Measurements from ENCODE around the gene ATP13A2. TPM values are rescaled to one million over a fixed set of nuclear protein-coding genes. Genes with fewer than 3 reads are reported as not detected.

The ATP13A2 gene
- total RNA-seq, 2 donors from 2014 or later: 22.2 to 23.8 TPM

DNA sequence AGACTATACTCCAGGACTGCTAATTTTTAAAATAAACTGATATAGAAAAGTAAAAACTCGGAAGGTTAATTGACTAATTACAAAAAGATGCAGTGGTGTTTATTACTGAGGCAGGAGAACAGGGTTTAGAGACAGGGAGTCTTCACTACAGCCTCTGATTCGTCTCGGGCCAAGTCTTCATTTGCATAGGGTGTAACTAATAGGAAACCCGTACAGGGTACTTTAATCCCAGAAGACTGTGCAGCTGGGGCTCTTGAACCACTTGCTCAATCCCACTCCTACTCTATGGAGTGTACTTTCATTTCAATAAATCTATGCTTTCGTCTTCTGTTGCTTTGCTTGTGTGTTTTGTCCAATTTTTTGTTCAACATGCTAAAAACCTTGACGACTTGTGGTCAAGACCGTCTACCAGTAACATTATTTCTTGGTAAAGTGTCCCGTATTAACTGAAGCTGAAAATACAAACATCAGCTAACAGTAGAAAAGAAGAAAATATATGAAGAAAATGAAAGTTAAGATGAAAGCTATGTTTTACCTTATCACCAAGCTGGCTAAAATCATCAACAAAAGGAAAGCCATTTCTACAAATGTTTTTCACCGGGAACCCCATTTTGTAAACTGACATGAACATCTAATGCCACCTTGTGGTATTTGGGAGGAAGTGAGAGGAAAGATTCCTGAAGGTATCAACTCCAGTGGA is 34.1 kb upstream of the ATP13A2 start:
- ATAC-seq (replicated peaks in 1 of 2) (no peak), DNase-seq (no peak)
- H3K27ac Mint-ChIP-seq: peak overlapping the region; percentile 39
- peaks cover 2 to 9% of the 10 kb centered on the region in 2 donors for H3K36me3 Mint-ChIP-seq (ENCODE audit: insufficient read depth in 2 of 2)
- no peaks in the 10 kb centered on the region for H3K27me3 Mint-ChIP-seq (ENCODE audit: low read depth)
- H3K4me1 Mint-ChIP-seq (ENCODE audit: low read depth): peaks cover 4% of the 10 kb centered on the region
- H3K9me3 Mint-ChIP-seq: no peaks in the 10 kb centered on the region
- peak overlapping the region in 1 of 2 donors; percentile 0 for H3K4me3 Mint-ChIP-seq

DNA sequence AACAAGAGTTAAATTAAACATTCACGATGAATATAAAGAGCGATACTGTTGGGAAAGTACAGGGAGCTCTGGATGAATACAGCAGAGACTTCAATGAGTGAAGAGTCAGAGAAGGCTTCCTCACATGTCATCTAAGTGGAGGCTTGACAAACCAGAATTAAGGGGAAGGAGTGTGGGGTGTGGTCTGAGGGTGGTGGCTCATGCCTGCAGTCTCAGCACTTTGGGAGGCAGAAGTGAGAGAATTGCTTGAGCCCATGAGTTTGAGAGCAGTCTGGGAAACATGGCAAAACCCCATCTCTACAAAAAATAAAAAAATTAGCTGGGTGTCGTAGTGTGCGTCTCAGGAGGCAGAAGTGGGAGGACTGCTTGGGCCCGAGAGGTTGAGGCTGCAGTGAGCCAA is 33.4 kb upstream of the ATP13A2 start:
- ATAC-seq (replicated peaks in 1 of 2): peak in 1 of 2 donors; percentile 30
- H3K4me3 Mint-ChIP-seq: no peak overlapping the region
- peaks cover 4% of the 10 kb centered on the region for H3K4me1 Mint-ChIP-seq (ENCODE audit: low read depth)
- H3K9me3 Mint-ChIP-seq: no peaks in the 10 kb centered on the region
- H3K27me3 Mint-ChIP-seq (ENCODE audit: low read depth): no peaks in the 10 kb centered on the region
- peak overlapping the region; percentile 26 for H3K27ac Mint-ChIP-seq
- peaks cover 2 to 9% of the 10 kb centered on the region in 2 donors for H3K36me3 Mint-ChIP-seq (ENCODE audit: insufficient read depth in 2 of 2)
- DNase-seq: no peak

DNA sequence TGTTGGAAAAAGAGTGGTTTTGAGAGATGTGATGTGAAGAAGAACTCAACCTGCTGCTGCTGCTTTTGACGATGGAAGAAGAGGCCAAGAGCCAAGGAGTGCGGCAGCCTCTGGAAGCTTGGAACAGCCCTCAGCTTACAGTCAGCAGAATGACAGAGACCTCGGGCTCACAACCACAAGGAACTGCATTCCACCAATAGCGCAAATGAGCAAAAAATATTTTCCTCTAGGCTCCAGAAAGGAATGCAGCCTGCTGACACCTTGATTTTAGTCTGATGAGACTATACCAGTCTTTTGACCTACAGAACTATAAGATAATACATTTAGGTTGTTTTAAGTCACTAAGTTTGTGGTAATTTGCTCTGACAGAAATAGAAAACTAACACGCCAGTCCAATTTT is 31.9 kb upstream of the ATP13A2 start:
- H3K36me3 Mint-ChIP-seq (ENCODE audit: insufficient read depth in 2 of 2): peaks cover 2 to 9% of the 10 kb centered on the region in 2 donors
- H3K27ac Mint-ChIP-seq: no peak overlapping the region
- H3K4me1 Mint-ChIP-seq (ENCODE audit: low read depth): peaks cover 4% of the 10 kb centered on the region
- DNase-seq (no peak), ATAC-seq (replicated peaks in 1 of 2) (no peak)
- H3K9me3 Mint-ChIP-seq: no peaks in the 10 kb centered on the region
- no peak overlapping the region for H3K4me3 Mint-ChIP-seq
- H3K27me3 Mint-ChIP-seq (ENCODE audit: low read depth): no peaks in the 10 kb centered on the region

DNA sequence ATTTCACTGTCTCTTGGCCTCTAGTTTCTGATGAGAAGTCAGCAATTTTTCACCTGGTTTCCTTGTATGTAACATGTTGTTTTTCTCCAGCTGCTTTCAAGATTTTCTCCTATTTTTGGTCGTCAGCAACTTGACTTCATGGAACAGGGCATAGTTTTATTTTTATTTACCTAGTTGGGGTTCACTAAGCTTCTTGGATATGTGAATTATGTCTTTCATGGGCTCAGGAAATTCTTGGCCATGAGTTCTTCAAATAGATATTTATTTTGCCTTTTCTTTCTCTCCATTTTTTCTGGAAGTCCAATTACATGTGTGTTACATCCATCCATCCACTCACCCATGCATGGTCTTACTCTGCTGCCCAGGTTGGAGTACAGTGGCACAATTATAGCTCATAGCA is 28.4 kb upstream of the ATP13A2 start:
- Mint-ChIP-seq H3K4me3 (no peak overlapping the region), H3K27ac (peak overlapping the region; percentile 70), H3K4me1 (ENCODE audit: low read depth) (no peaks in the 10 kb centered on the region), H3K9me3 (no peaks in the 10 kb centered on the region), H3K27me3 (ENCODE audit: low read depth) (no peaks in the 10 kb centered on the region), H3K36me3 (ENCODE audit: insufficient read depth in 2 of 2) (peaks cover 2 to 9% of the 10 kb centered on the region in 2 donors)
- no peak for ATAC-seq (replicated peaks in 1 of 2)
- no peak for DNase-seq

DNA sequence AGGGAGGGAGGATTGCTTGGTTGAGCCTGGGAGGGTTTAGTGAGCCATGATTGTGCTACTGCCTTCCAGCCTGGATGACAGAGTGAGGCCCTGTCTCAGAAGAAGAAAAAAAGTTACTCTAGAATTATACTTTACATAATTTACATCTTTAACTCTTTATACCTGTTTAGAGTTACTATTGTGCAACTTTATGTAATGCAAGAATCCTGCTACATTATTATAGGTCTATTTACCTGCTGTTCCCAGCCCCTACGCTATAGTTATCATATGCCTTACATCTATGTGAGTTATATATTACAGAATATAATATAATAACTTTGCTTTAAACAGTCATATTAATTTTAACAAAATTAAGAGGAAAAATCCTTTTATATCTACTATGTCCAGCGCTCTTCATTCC is 27.8 kb upstream of the ATP13A2 start:
- ATAC-seq (replicated peaks in 1 of 2): no peak
- Mint-ChIP-seq H3K27ac (no peak overlapping the region), H3K9me3 (no peaks in the 10 kb centered on the region), H3K4me3 (no peak overlapping the region), H3K36me3 (ENCODE audit: insufficient read depth in 2 of 2) (peaks cover 2 to 9% of the 10 kb centered on the region in 2 donors), H3K27me3 (ENCODE audit: low read depth) (no peaks in the 10 kb centered on the region), H3K4me1 (ENCODE audit: low read depth) (no peaks in the 10 kb centered on the region)
- DNase-seq: no peak

DNA sequence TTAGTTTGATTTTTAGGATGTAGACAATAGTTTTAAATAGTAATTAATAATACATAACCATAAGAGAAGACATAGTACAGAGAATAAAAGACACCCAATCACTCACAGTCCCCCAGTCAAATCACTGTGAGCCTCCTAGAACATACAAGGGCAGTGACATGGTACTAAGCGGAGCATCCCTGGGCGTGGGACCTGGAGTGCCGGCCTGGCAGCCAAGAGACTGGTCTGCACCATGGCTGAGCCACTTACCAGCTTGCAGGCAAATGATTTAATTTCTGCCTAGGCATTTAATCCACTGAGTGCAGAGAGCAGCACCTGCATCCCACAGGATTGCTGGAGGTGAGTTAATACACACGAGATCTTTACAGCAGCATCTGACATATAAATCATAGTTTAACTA is 21.8 kb upstream of the ATP13A2 start:
- H3K9me3 Mint-ChIP-seq: no peaks in the 10 kb centered on the region
- H3K4me3 Mint-ChIP-seq: no peak overlapping the region
- no peak overlapping the region for H3K27ac Mint-ChIP-seq
- no peaks in the 10 kb centered on the region for H3K27me3 Mint-ChIP-seq (ENCODE audit: low read depth)
- H3K36me3 Mint-ChIP-seq (ENCODE audit: insufficient read depth in 2 of 2): peaks cover 0 to 4% of the 10 kb centered on the region in 2 donors
- H3K4me1 Mint-ChIP-seq (ENCODE audit: low read depth): no peaks in the 10 kb centered on the region
- no peak for DNase-seq
- ATAC-seq (replicated peaks in 1 of 2): no peak

DNA sequence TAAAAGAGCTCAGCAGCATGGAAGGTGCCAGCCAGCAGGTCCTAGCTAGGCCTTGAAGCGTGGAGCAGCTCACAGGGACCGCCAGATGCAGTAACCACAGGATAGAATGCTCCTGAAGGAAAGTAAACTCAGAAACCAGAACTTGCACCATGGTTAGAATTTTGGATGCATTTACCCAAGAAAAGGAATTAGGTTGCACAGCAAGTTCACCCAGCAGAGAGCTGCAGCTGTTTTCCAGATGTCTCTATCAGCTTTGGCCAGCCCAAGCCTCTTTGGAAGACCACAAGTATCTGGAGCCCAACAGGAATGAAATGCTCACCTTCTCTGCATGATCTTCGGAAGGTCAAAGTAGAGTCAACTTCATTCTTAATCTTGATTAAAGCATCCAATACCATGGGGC is 21.0 kb upstream of the ATP13A2 start:
- no peak for DNase-seq
- H3K4me1 Mint-ChIP-seq (ENCODE audit: low read depth): no peaks in the 10 kb centered on the region
- H3K9me3 Mint-ChIP-seq: no peaks in the 10 kb centered on the region
- no peak overlapping the region for H3K4me3 Mint-ChIP-seq
- H3K27ac Mint-ChIP-seq: no peak overlapping the region
- peaks cover 0 to 8% of the 10 kb centered on the region in 2 donors for H3K36me3 Mint-ChIP-seq (ENCODE audit: insufficient read depth in 2 of 2)
- no peak for ATAC-seq (replicated peaks in 1 of 2)
- H3K27me3 Mint-ChIP-seq (ENCODE audit: low read depth): no peaks in the 10 kb centered on the region

DNA sequence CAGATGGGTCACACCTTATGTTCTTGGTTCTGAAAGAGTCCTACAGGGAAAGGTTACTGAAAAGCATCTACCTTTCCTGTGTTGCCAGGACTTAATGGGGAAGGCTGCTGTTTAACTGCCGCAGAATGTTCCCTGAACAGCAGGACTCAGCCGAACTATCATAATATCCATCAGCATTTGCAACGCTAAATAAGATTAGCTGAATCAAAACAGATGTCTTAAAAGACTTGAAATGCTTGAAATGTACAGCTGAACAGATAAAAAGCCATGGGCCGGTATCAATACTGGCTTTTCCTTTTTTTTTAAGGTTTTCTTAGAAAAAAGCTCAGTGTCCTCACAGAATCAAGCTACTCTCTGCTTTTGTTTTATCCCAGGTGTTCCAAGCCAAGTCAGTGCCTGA is 19.7 kb upstream of the ATP13A2 start:
- H3K27me3 Mint-ChIP-seq (ENCODE audit: low read depth): no peaks in the 10 kb centered on the region
- peaks cover 0 to 8% of the 10 kb centered on the region in 2 donors for H3K36me3 Mint-ChIP-seq (ENCODE audit: insufficient read depth in 2 of 2)
- ATAC-seq (replicated peaks in 1 of 2): no peak

DNA sequence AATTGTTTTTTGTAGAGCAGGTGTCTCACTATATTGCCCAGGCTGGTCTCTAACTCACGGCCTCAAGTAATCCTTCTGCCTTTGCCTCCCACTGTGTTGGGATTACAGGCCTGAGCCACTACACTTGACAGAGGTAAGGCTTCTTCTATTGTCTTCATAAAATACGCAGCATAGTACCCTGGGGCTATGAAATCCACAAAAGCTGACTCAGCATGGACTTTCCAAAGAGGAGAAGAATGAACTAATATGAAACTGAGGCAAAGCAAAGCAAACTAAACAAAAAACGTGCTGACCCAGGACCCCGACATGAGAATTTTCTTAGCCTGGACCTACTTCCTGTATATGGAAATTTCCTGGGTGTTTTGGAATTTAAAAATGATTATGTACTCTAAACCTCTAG is 18.5 kb upstream of the ATP13A2 start:
- ATAC-seq (replicated peaks in 1 of 2) (no peak), DNase-seq (no peak)
- Mint-ChIP-seq H3K27me3 (ENCODE audit: low read depth) (no peaks in the 10 kb centered on the region), H3K27ac (no peak overlapping the region), H3K4me3 (no peak overlapping the region), H3K9me3 (no peaks in the 10 kb centered on the region), H3K4me1 (ENCODE audit: low read depth) (no peaks in the 10 kb centered on the region), H3K36me3 (ENCODE audit: insufficient read depth in 2 of 2) (peaks cover 0 to 8% of the 10 kb centered on the region in 2 donors)

More for the DNA sequence above, 19.7 kb upstream of the ATP13A2 start:
- no peaks in the 10 kb centered on the region for H3K9me3 Mint-ChIP-seq
- no peak for DNase-seq
- no peak overlapping the region for H3K4me3 Mint-ChIP-seq
- no peaks in the 10 kb centered on the region for H3K4me1 Mint-ChIP-seq (ENCODE audit: low read depth)
- H3K27ac Mint-ChIP-seq: peak overlapping the region; percentile 38

DNA sequence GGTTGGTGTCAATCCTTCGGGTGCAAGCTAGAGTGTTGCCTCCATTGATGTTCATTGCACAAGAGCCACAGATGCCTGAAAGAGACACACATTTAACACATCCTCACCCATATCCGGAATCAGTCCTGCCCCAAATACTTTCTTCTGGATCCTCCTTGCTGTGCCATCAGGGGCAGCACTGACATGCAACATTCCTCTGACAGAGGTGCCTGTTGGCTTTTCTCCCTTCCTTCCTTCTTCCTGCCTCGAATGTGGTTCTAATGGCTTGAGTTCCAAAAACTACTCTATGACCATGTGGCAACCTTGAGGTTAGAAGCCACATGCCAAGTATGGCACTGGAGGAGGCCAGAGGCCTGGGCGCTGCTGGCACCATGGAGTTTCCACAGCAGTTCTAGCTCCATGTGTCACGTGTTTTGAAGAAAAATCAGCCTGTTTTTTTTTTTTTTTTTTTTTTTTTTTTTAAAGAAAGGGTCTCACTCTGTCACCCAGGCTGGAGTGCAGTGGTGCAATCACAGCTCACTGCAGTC is 17.0 kb upstream of the ATP13A2 start:
- H3K4me3 Mint-ChIP-seq: no peak overlapping the region
- no peaks in the 10 kb centered on the region for H3K4me1 Mint-ChIP-seq (ENCODE audit: low read depth)
- no peaks in the 10 kb centered on the region for H3K9me3 Mint-ChIP-seq
- DNase-seq: no peak
- H3K27me3 Mint-ChIP-seq (ENCODE audit: low read depth): no peaks in the 10 kb centered on the region
- peaks cover 0 to 10% of the 10 kb centered on the region in 2 donors for H3K36me3 Mint-ChIP-seq (ENCODE audit: insufficient read depth in 2 of 2)
- H3K27ac Mint-ChIP-seq: no peak overlapping the region
- no peak for ATAC-seq (replicated peaks in 1 of 2)

DNA sequence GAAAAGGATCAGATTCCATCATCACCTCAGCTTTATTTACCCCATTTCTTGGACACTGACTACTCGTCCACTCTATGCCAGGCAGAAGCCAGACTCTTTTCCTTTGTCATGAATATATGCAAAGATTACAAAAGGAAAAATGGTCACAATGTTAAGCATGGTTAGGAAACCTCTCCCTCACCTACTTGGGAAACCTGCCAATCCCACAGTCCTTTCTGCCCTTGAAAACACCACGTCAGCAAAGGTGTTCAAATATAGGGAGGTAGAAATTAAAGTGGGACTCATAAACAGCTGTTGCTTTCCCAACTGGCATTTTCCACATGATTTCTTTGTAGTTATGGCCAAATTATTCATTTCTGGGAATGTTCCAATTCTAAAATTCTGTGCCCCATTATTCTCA is 16.2 kb upstream of the ATP13A2 start:
- no peaks in the 10 kb centered on the region for H3K4me1 Mint-ChIP-seq (ENCODE audit: low read depth)
- H3K4me3 Mint-ChIP-seq: no peak overlapping the region
- no peaks in the 10 kb centered on the region for H3K9me3 Mint-ChIP-seq
- ATAC-seq (replicated peaks in 1 of 2) (no peak), DNase-seq (no peak)
- peaks cover 0 to 9% of the 10 kb centered on the region in 2 donors for H3K36me3 Mint-ChIP-seq (ENCODE audit: insufficient read depth in 2 of 2)
- no peak overlapping the region for H3K27ac Mint-ChIP-seq
- no peaks in the 10 kb centered on the region for H3K27me3 Mint-ChIP-seq (ENCODE audit: low read depth)

DNA sequence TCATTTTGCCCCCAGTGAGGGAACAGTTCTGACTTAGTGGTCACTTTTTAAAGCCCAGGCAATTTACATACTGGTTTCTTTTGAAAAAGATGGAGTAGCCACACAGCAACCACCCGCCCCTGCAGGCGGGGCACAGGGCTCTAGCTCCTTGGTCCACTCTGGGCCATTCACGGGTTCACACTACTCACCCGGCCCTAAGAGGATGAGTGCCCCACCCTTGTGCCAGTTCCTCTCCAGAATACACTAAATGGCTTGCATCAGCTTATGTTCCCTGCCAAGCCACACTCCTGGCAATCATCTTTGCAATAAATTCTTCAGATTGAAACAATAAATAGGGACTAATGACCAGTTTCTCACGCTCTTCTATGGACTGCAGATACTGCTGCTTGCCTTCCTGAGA is 15.7 kb upstream of the ATP13A2 start:
- Mint-ChIP-seq H3K4me1 (ENCODE audit: low read depth) (no peaks in the 10 kb centered on the region), H3K36me3 (ENCODE audit: insufficient read depth in 2 of 2) (peaks cover 0 to 9% of the 10 kb centered on the region in 2 donors), H3K27me3 (ENCODE audit: low read depth) (no peaks in the 10 kb centered on the region), H3K27ac (no peak overlapping the region), H3K4me3 (no peak overlapping the region), H3K9me3 (no peaks in the 10 kb centered on the region)
- ATAC-seq (replicated peaks in 1 of 2): no peak
- DNase-seq: no peak

DNA sequence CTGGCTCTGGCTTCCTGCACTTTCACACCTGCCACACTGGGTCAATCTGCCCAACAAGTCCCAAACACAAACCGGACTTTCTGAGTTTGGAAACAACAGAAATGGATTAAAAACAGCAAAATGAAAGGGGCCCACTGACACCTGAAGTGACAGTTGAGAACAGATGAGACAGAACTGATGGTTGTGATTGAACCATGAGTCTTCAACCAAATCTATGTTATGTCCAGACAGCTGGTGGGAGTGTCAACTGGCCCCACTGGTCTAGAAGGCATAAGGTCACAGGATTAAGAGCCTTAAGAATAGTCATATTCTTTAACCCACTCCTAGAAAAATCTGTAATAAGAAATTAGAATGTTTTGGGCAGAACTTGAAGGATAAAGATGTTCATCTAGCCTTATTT is 13.0 kb upstream of the ATP13A2 start:
- DNase-seq (no peak), ATAC-seq (replicated peaks in 1 of 2) (no peak)
- Mint-ChIP-seq H3K9me3 (no peaks in the 10 kb centered on the region), H3K27ac (peak overlapping the region; percentile 48), H3K36me3 (ENCODE audit: insufficient read depth in 2 of 2) (peaks cover 0 to 11% of the 10 kb centered on the region in 2 donors), H3K27me3 (ENCODE audit: low read depth) (no peaks in the 10 kb centered on the region), H3K4me1 (ENCODE audit: low read depth) (peaks cover 1% of the 10 kb centered on the region), H3K4me3 (no peak overlapping the region)

DNA sequence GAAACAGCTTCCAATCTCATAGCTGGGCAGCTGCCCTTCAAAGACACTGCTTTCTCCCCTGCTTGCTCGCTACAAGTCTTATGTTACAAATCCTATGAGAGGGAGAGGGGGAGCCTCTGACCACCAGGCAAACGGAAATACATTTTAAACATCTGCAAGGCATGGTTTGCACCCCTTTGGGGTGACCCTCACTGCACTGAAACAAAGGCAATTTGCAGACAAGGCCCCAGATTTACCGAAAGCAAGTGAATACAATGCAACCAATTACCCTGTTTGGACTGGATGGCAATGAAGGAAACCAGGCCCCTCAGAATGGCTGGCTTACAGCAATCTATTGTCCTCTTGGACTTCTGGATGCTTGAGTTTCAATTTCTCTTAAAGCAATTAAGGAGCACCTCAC is 11.8 kb upstream of the ATP13A2 start:
- ATAC-seq (replicated peaks in 1 of 2) (no peak), DNase-seq (no peak)
- Mint-ChIP-seq H3K27me3 (ENCODE audit: low read depth) (no peaks in the 10 kb centered on the region), H3K4me3 (no peak overlapping the region), H3K27ac (peak overlapping the region; percentile 22), H3K9me3 (no peaks in the 10 kb centered on the region), H3K4me1 (ENCODE audit: low read depth) (peaks cover 12% of the 10 kb centered on the region), H3K36me3 (ENCODE audit: insufficient read depth in 2 of 2) (peaks cover 0 to 13% of the 10 kb centered on the region in 2 donors)
